Naive B cell (primary cell): ENCODE data around the gene CCDC185. TPM values are rescaled to one million over a fixed set of nuclear protein-coding genes. Genes with fewer than 3 reads are reported as not detected.
A peak's percentile ranks its signal among the peaks of the same experiment; 100 is the strongest.
"Not testable (repeated sequence)": the region's sequence is repeated elsewhere in the genome, so short reads cannot be mapped to it uniquely, and the experiment has no call there.

ENCODE experiments used
- ATAC-seq, 2 donors: fragments of 150-1000 bp; cut with Tn5 transposase; 2 replicates each; pipeline ENCODE4 v1.10.0; 2021; ENCODE audit warnings: low read depth in 2 of 2, mild to moderate bottlenecking in 2 of 2, moderate library complexity in 2 of 2
- DNase-seq: peaks from one replicate; pipeline ENCODE4 v3.0.0; 2022
- H3K27ac Mint-ChIP-seq, 6 donors: one replicate each; pipeline ENCODE4 v1.8.0; 2020 to 2022; ENCODE audit warnings: mild to moderate bottlenecking in 6 of 6, mixed read lengths in 6 of 6, moderate library complexity in 5 of 6, inconsistent platforms in 2 of 6
- H3K27me3 Mint-ChIP-seq, 3 donors: one replicate each; pipeline ENCODE4 v1.8.0; 2021 to 2022; ENCODE audit warnings: mixed read lengths in 3 of 3, mild to moderate bottlenecking in 1 of 3
- H3K36me3 Mint-ChIP-seq, 2 donors: one replicate each; pipeline ENCODE4 v1.8.0; 2020 to 2022; ENCODE audit warnings: mixed read lengths in 2 of 2, inconsistent platforms in 1 of 2, mild to moderate bottlenecking in 1 of 2
- H3K4me1 Mint-ChIP-seq, 3 donors: one replicate each; pipeline ENCODE4 v1.8.0; 2020 to 2022; ENCODE audit warnings: mixed read lengths in 3 of 3, inconsistent platforms in 1 of 3, mild to moderate bottlenecking in 1 of 3, moderate library complexity in 1 of 3
- H3K4me3 Mint-ChIP-seq, 8 donors: one replicate each; pipeline ENCODE4 v1.8.0; 2020 to 2022; ENCODE audit warnings: mild to moderate bottlenecking in 8 of 8, mixed read lengths in 8 of 8, moderate library complexity in 8 of 8, inconsistent platforms in 2 of 8
- H3K9me3 Mint-ChIP-seq, 7 donors: one replicate each; pipeline ENCODE4 v1.8.0; 2020 to 2022; ENCODE audit warnings: mixed read lengths in 7 of 7, mild to moderate bottlenecking in 5 of 7, inconsistent platforms in 2 of 7, moderate library complexity in 1 of 7
- polyA plus RNA-seq, 6 donors: library from polyadenylated mRNA; unstranded; fragments of 300-500 nt; fragmentation: Illumina TruSeq; gene quantifications; one replicate each; pipeline ENCODE4 v1.2.3, GENCODE V29; 2021; ENCODE audit warnings: low read depth in 6 of 6

CCDC185 gene
- polyA plus RNA-seq, 6 donors from 2014 or later = not detected

DNA sequence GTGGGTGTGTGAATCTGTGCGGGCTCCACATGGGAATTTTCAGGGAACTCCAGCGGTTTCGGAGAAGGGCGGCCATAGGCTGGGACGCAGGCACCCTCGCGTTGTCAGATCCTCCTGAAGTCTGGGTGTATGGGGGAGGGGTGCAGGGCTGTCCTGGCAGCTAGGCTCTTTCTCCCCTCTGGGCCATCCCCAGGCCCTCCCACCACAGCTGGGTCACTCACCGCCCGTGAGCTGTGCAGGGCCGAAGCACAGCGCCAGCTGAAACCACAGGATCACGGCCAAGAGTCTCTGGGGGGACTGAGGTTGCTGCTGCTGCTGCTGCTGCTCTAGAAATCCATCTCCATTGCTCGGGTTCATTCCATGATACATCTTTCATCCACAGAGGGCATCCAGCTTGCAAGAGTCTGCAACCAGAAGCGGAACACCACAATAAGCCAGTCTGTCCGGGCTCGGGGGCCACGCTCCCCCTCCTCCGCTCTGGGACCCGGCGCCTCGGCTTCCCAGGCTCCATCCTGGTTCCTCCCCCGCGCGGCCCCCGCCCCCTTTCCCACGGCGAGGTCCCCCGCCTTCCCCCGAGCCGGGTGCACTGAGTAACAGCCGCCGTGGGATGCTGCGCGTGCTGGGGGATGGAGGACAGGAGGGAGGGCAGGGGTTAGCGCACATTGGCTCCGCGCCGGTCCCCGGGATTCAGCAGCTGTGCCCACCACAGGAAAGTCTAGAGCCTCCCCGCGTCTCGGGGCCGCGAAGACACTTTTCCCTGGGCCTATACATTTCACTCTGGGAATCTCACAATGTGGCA lies 30.0 kb upstream of the CCDC185 start:
- H3K27ac Mint-ChIP-seq = no peak overlapping the region
- no peak for DNase-seq
- peaks cover 0 to 2% (median 0%) of the 10 kb centered on the region in 7 donors for H3K9me3 Mint-ChIP-seq
- H3K36me3 Mint-ChIP-seq = no peaks in the 10 kb centered on the region
- peak overlapping the region; percentile 75 to 88 (median 79) for H3K4me3 Mint-ChIP-seq
- peaks cover 50 to 64% (median 64%) of the 10 kb centered on the region in 3 donors for H3K27me3 Mint-ChIP-seq
- ATAC-seq = no peak
- peaks cover 10 to 17% (median 17%) of the 10 kb centered on the region in 3 donors for H3K4me1 Mint-ChIP-seq

- Mint-ChIP-seq H3K4me3 (peak within 1 kb of the TSS; percentile 75 to 88 (median 80)), H3K4me1 (peaks cover 10 to 17% (median 17%) of the 10 kb centered on the region in 3 donors), H3K36me3 (no peaks in the 10 kb centered on the region), H3K27me3 (peaks cover 43 to 61% (median 60%) of the 10 kb centered on the region in 3 donors), H3K9me3 (peaks cover 0 to 2% (median 0%) of the 10 kb centered on the region in 7 donors), H3K27ac (peak within 1 kb of the TSS in 1 of 6 donors; percentile 41)
- DNase-seq (no peak), ATAC-seq (peak; percentile 66 to 78)
Observed at GRCh38 chr1:223363856-223364684, 29.1 kb upstream of the CCDC185 start, which contains the start of gene SUSD4. TSS of gene SUSD4 (minus strand) at chr1:223364176. CDS start at chr1:223363425, 751 bp downstream.

GRCh38 chr1:223364685-223365382 lies 28.4 kb upstream of the CCDC185 start:
- DNase-seq = no peak
- ATAC-seq = peak; percentile 11 to 20
- peak overlapping the region in 1 of 6 donors; percentile 41 for H3K27ac Mint-ChIP-seq
- H3K9me3 Mint-ChIP-seq = peaks cover 0 to 2% (median 0%) of the 10 kb centered on the region in 7 donors
- H3K36me3 Mint-ChIP-seq = no peaks in the 10 kb centered on the region
- peak overlapping the region; percentile 47 to 87 (median 78) for H3K4me3 Mint-ChIP-seq
- peaks cover 35 to 58% (median 53%) of the 10 kb centered on the region in 3 donors for H3K27me3 Mint-ChIP-seq
- H3K4me1 Mint-ChIP-seq = peaks cover 10 to 17% (median 17%) of the 10 kb centered on the region in 3 donors

DNA sequence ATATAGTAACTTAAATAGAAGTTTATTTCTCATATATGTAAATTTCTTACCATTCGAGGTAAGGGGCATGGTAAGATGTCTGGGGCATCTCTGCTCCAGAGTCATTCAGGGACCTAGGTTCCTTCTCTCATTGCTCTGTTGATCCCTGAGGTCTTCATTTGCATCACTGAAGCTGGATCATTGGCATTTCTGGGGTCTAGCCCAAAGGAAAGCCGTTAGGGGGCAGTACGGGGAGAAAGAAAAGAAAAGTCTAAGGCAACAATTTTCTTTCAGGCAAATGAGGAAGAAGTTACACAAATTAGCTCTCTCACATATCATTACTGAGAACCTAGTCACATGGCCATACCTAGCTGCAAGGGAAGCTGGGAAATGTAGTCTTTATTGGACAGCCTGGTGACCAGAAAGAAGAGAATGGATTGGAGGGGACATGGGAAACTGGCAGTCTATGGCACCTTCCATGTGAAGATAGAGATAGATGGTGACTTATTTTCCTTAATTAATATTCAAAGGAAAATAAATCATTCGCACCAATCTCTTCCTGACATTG lies 19.1 kb upstream of the CCDC185 start:
- DNase-seq (no peak), ATAC-seq (no peak)
- Mint-ChIP-seq H3K9me3 (peaks cover 9 to 34% (median 13%) of the 10 kb centered on the region in 7 donors), H3K36me3 (peaks cover 0 to 12% of the 10 kb centered on the region in 2 donors), H3K4me3 (no peak overlapping the region), H3K27ac (no peak overlapping the region), H3K27me3 (peaks cover 17 to 38% (median 37%) of the 10 kb centered on the region in 3 donors), H3K4me1 (no peaks in the 10 kb centered on the region)

DNA sequence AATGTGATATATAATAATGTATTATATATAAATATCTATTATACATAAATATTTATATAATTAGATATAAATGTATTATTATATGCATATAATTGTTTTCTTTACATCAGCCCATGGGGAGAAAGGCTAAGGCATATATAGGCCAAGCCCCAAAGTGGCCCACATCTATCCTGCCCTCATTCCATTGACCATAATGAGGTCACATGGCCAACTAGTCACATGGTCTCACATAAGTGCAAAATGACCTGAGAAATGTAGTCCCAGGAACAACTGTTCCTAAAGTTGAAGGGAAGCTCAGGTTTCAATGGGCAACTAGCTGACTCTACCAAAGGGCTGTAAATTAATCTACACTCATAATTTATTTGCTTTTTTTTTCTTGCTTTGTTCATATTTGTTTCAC lies 14.5 kb upstream of the CCDC185 start:
- peaks cover 0 to 12% of the 10 kb centered on the region in 2 donors for H3K36me3 Mint-ChIP-seq
- no peak overlapping the region for H3K27ac Mint-ChIP-seq
- ATAC-seq (no peak), DNase-seq (no peak)
- no peaks in the 10 kb centered on the region for H3K4me1 Mint-ChIP-seq
- no peak overlapping the region for H3K4me3 Mint-ChIP-seq
- peaks cover 8 to 15% (median 10%) of the 10 kb centered on the region in 7 donors for H3K9me3 Mint-ChIP-seq
- H3K27me3 Mint-ChIP-seq = peaks cover 18 to 42% (median 35%) of the 10 kb centered on the region in 3 donors

DNA sequence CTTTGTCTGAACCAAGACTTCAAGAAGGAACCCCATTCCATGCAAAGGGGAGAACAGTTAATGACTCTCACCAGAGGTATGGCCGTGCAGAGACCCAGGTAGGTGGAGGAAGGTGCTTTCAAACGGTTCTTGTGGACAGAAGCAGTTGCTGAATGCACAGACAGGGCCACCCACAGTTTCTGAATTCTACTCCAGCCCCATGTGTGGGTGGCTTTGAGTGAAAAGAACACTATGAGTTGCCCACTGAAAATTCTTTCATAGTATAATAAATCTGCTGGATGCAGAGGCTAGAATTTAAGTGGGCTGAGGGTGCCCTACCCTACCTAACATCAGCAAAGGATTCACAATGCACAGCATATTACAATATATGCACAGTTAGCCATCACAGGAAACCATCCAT lies 7.2 kb upstream of the CCDC185 start:
- peaks cover 27 to 41% (median 37%) of the 10 kb centered on the region in 3 donors for H3K27me3 Mint-ChIP-seq
- ATAC-seq (no peak), DNase-seq (no peak)
- no peaks in the 10 kb centered on the region for H3K4me1 Mint-ChIP-seq
- H3K9me3 Mint-ChIP-seq = peaks cover 0 to 8% (median 1%) of the 10 kb centered on the region in 7 donors
- no peak overlapping the region for H3K4me3 Mint-ChIP-seq
- H3K27ac Mint-ChIP-seq = no peak overlapping the region
- H3K36me3 Mint-ChIP-seq = no peaks in the 10 kb centered on the region

- ATAC-seq (no peak), DNase-seq (no peak)
- Mint-ChIP-seq H3K9me3 (peaks cover 0 to 20% (median 10%) of the 10 kb centered on the region in 7 donors), H3K27me3 (peaks cover 34 to 43% (median 43%) of the 10 kb centered on the region in 3 donors), H3K4me3 (no peak overlapping the region), H3K36me3 (peaks cover 0 to 4% of the 10 kb centered on the region in 2 donors), H3K27ac (no peak overlapping the region), H3K4me1 (no peaks in the 10 kb centered on the region)
Observed at GRCh38 chr1:223390618-223391017, 2.6 kb upstream of the CCDC185 start.

- no peak overlapping the region for H3K4me3 Mint-ChIP-seq
- DNase-seq = no peak
- peaks cover 26 to 40% (median 34%) of the 10 kb centered on the region in 3 donors for H3K27me3 Mint-ChIP-seq
- peaks cover 0 to 4% of the 10 kb centered on the region in 2 donors for H3K36me3 Mint-ChIP-seq
- ATAC-seq = no peak
- H3K4me1 Mint-ChIP-seq = no peaks in the 10 kb centered on the region
- H3K27ac Mint-ChIP-seq = no peak overlapping the region
- H3K9me3 Mint-ChIP-seq = peaks cover 0 to 20% (median 10%) of the 10 kb centered on the region in 7 donors
Observed at GRCh38 chr1:223394242-223394641, 1.0 kb downstream of the CCDC185 start.

GRCh38 chr1:223394706-223395105 lies 1.5 kb downstream of the CCDC185 start:
- ATAC-seq (no peak), DNase-seq (no peak)
- peaks cover 0 to 4% of the 10 kb centered on the region in 2 donors for H3K36me3 Mint-ChIP-seq
- H3K4me3 Mint-ChIP-seq = no peak overlapping the region
- peaks cover 22 to 35% (median 29%) of the 10 kb centered on the region in 3 donors for H3K27me3 Mint-ChIP-seq
- no peak overlapping the region for H3K27ac Mint-ChIP-seq
- peaks cover 0 to 20% (median 10%) of the 10 kb centered on the region in 7 donors for H3K9me3 Mint-ChIP-seq
- H3K4me1 Mint-ChIP-seq = no peaks in the 10 kb centered on the region

- not testable (repeated sequence) for H3K27ac Mint-ChIP-seq, H3K4me3 Mint-ChIP-seq, H3K4me1 Mint-ChIP-seq, DNase-seq, ATAC-seq
- Mint-ChIP-seq H3K27me3 (peaks cover 15 to 29% (median 24%) of the 10 kb centered on the region in 3 donors), H3K36me3 (peaks cover 0 to 11% of the 10 kb centered on the region in 2 donors), H3K9me3 (peaks cover 3 to 14% (median 8%) of the 10 kb centered on the region in 7 donors)
Observed at GRCh38 chr1:223399393-223399792, 6.2 kb downstream of the CCDC185 start.

DNA sequence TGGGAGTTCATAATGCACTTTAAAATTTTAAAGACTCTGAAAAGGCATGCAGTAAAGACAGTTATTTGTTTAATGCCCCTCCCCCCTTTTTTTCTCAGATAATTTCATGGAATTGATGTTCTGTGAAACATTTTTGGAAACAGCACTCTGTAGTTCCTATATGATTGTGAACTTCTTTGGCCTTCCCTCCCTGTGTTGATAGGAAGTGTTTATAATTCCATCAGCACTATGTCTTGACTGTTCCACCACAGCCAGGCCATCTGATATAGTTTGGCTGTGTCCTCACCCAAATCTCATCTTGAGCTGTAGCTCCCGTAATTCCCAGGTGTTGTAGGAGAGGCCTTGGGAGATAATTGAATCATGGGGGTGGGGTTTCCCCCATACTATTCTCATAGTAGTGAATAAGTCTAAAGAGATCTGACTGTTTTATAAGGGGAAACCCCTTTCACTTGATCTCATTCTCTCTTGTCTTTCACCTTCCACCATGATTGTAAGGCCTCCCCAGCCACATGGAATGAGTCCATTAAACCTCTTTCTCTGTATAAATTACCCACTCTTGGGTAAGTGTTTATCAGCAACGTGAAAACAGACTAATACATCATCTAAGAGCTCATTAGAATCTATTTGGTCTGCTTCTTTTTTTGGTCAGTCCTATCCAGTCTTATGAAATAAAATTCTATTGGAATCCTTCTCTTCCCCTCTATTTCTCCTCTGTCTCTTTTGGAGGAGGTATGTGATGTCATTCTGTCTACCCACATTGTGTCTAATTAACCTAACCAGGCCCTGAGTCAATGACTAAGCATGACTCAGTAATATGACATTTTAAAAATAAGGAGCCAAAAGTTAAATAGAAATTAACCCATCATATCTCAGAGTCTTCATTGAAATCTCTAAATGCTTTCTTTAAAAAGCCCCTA lies 8.9 kb downstream of the CCDC185 start:
- no peak for ATAC-seq
- peaks cover 26 to 44% (median 29%) of the 10 kb centered on the region in 3 donors for H3K27me3 Mint-ChIP-seq
- H3K27ac Mint-ChIP-seq = no peak overlapping the region
- H3K36me3 Mint-ChIP-seq = peaks cover 0 to 11% of the 10 kb centered on the region in 2 donors
- DNase-seq = no peak
- no peak overlapping the region for H3K4me3 Mint-ChIP-seq
- peaks cover 3 to 10% (median 7%) of the 10 kb centered on the region in 7 donors for H3K9me3 Mint-ChIP-seq
- H3K4me1 Mint-ChIP-seq = no peaks in the 10 kb centered on the region

- ATAC-seq (no peak), DNase-seq (no peak)
- Mint-ChIP-seq H3K27me3 (peaks cover 27 to 44% (median 29%) of the 10 kb centered on the region in 3 donors), H3K4me1 (no peaks in the 10 kb centered on the region), H3K9me3 (peaks cover 3 to 10% (median 7%) of the 10 kb centered on the region in 7 donors), H3K36me3 (peaks cover 0 to 11% of the 10 kb centered on the region in 2 donors), H3K4me3 (no peak overlapping the region), H3K27ac (no peak overlapping the region)
Observed at GRCh38 chr1:223402790-223403142, 9.6 kb downstream of the CCDC185 start.
